GM10266 (cell line): ENCODE measurements around the gene CD83.

Experiments used
- DNase-seq: peaks from one replicate; pipeline ENCODE4 v3.0.0; 2012; ENCODE audit errors: extremely low spot score
- TF ChIP-seq, protein P1 (sequence below): IDR thresholded peaks from 2 replicates; pipeline ENCODE4 v1.5.1; 2012; ENCODE audit warnings: mild to moderate bottlenecking, low read depth; ENCODE audit not compliant: control insufficient read depth, insufficient read depth; ENCODE audit errors: missing control alignments

The CD83 gene

DNA sequence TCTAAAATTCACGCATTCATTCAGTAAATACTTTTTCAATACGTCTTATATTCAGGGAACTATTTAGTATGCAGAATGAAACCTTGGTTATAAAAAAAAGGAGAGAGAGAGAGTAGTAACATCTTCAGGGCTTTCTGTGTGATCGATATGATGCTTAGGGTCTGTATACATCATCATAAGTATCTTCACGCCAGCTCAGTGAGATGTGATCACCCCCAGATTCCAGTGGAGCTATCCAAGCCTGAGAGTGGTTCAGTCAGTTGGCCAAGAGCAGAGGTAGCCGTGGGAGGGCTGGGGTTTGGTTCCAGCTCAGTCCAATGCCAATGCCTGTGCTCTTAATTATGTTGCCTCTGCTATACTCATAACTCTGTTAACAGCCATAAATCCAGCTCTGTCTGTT is 8.6 kb downstream of the CD83 start:
- TF ChIP-seq, protein P1, sequence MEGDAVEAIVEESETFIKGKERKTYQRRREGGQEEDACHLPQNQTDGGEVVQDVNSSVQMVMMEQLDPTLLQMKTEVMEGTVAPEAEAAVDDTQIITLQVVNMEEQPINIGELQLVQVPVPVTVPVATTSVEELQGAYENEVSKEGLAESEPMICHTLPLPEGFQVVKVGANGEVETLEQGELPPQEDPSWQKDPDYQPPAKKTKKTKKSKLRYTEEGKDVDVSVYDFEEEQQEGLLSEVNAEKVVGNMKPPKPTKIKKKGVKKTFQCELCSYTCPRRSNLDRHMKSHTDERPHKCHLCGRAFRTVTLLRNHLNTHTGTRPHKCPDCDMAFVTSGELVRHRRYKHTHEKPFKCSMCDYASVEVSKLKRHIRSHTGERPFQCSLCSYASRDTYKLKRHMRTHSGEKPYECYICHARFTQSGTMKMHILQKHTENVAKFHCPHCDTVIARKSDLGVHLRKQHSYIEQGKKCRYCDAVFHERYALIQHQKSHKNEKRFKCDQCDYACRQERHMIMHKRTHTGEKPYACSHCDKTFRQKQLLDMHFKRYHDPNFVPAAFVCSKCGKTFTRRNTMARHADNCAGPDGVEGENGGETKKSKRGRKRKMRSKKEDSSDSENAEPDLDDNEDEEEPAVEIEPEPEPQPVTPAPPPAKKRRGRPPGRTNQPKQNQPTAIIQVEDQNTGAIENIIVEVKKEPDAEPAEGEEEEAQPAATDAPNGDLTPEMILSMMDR: no peak

GRCh38 chr6:14127611-14128010 is 10.0 kb downstream of the CD83 start:
- no peak for DNase-seq
- TF ChIP-seq, protein P1: no peak

More for the DNA sequence above, 8.6 kb downstream of the CD83 start:
- DNase-seq: no peak

- no peak for DNase-seq
- TF ChIP-seq, protein P1: no peak
Measured at GRCh38 chr6:14128012-14128411, 10.4 kb downstream of the CD83 start.

GRCh38 chr6:14128746-14129145 is 11.2 kb downstream of the CD83 start:
- no peak for DNase-seq
- TF ChIP-seq, protein P1: no peak

GRCh38 chr6:14129575-14129974 is 12.0 kb downstream of the CD83 start:
- DNase-seq: peak; percentile 41
- TF ChIP-seq, protein P1: peak; percentile 64

- DNase-seq: no peak
- TF ChIP-seq, protein P1: no peak
Measured at GRCh38 chr6:14130435-14131075, 13.0 kb downstream of the CD83 start.

- TF ChIP-seq, protein P1: no peak
- DNase-seq: no peak
Measured at GRCh38 chr6:14131579-14131978, 14.0 kb downstream of the CD83 start.
